Activated CD4-positive, alpha-beta T cell treated with anti-CD3 and anti-CD28 coated beads, Interleukin-2, amount 50 U/mL, for 16 hours (primary cell): ENCODE data around the gene GJB5.

Source experiments
- DNase-seq: peaks from one replicate; pipeline ENCODE4 v3.0.0-alpha.2; 2020

The GJB5 gene

GRCh38 chr1:34796990-34797389 is 42.1 kb downstream of the GJB5 start:
- DNase-seq = no peak

GRCh38 chr1:34800214-34800613 is 45.4 kb downstream of the GJB5 start:
- peak; percentile 41 for DNase-seq

- DNase-seq = no peak
Measured at GRCh38 chr1:34803770-34804169, 48.9 kb downstream of the GJB5 start.

- no peak for DNase-seq
Measured at GRCh38 chr1:34806396-34806795, 51.5 kb downstream of the GJB5 start.
